OCI-LY1 (cell line): ENCODE data around the gene E4F1.

Source experiments
- H2AFZ ChIP-seq: fragments of 200-600 bp; sonication (generic), shearing (Covaris generic); 2 replicates; pipeline ENCODE4 v1.6.0; 2014; ENCODE audit warnings: antibody characterized with exemption, mild to moderate bottlenecking, low read length
- H3F3A ChIP-seq: fragments of 200-600 bp; sonication (generic), shearing (Covaris generic); 2 replicates; pipeline ENCODE4 v1.6.0; 2014; ENCODE audit warnings: mild to moderate bottlenecking, antibody characterized with exemption, low read length, moderate library complexity; ENCODE audit not compliant: insufficient read depth
- H3K27ac ChIP-seq: fragments of 200-600 bp; sonication (generic); 2 replicates; pipeline ENCODE4 v1.5.1; 2014; ENCODE audit warnings: low read length, mixed run types, mild to moderate bottlenecking, low read depth; ENCODE audit not compliant: poor library complexity, severe bottlenecking
- H3K27me3 ChIP-seq: fragments of 200-600 bp; sonication (generic); 2 replicates; pipeline ENCODE4 v1.6.0; 2014; ENCODE audit warnings: antibody characterized with exemption, mild to moderate bottlenecking, low read length, moderate library complexity; ENCODE audit not compliant: insufficient read depth
- H3K36me3 ChIP-seq: fragments of 200-600 bp; sonication (generic); 2 replicates; pipeline ENCODE4 v1.6.1; 2014; ENCODE audit warnings: mild to moderate bottlenecking, antibody characterized with exemption, low read length, moderate library complexity, mixed read lengths; ENCODE audit not compliant: insufficient read depth
- H3K4me1 ChIP-seq: fragments of 200-600 bp; sonication (generic); 2 replicates; pipeline ENCODE4 v1.5.1; 2014; ENCODE audit warnings: mild to moderate bottlenecking, low read length, moderate library complexity; ENCODE audit not compliant: insufficient read depth, severe bottlenecking
- H3K4me2 ChIP-seq: fragments of 200-600 bp; sonication (generic), shearing (Covaris generic); 2 replicates; pipeline ENCODE4 v1.6.1; 2014; ENCODE audit warnings: low read length
- H3K4me3 ChIP-seq: fragments of 200-600 bp; sonication (generic); 2 replicates; pipeline ENCODE4 v1.5.1; 2014; ENCODE audit warnings: low read length, low read depth, mild to moderate bottlenecking, mixed read lengths; ENCODE audit not compliant: poor library complexity, severe bottlenecking
- H3K79me2 ChIP-seq: fragments of 200-600 bp; shearing (Covaris generic); 2 replicates; pipeline ENCODE4 v1.6.1; 2016; ENCODE audit warnings: mixed run types, low read length, mixed read lengths; ENCODE audit not compliant: insufficient read depth
- H3K9ac ChIP-seq: fragments of 200-600 bp; sonication (generic), shearing (Covaris generic); 2 replicates; pipeline ENCODE4 v1.6.1; 2014; ENCODE audit warnings: mild to moderate bottlenecking, low read length, mixed read lengths
- H3K9me2 ChIP-seq: fragments of 200-600 bp; sonication (generic), shearing (Covaris generic); 2 replicates; pipeline ENCODE4 v1.6.1; 2014; ENCODE audit warnings: low read depth, mild to moderate bottlenecking, low read length, mixed read lengths
- H3K9me3 ChIP-seq: fragments of 200-600 bp; shearing (Covaris generic); 2 replicates; pipeline ENCODE4 v1.6.1; 2014; ENCODE audit warnings: low read length, mixed read lengths
- H4K20me1 ChIP-seq: fragments of 200-600 bp; sonication (generic), shearing (Covaris generic); 2 replicates; pipeline ENCODE4 v1.6.0; 2016; ENCODE audit warnings: mild to moderate bottlenecking, low read length; ENCODE audit not compliant: insufficient read depth
- CTCF ChIP-seq: fragments of 200-600 bp; sonication (generic), shearing (Covaris generic); IDR thresholded peaks from 2 replicates; pipeline ENCODE4 v1.5.1; 2017; ENCODE audit warnings: mild to moderate bottlenecking, antibody characterized with exemption, low read length, moderate library complexity, mixed read lengths
- EZH2 ChIP-seq: fragments of 200-600 bp; sonication (generic), shearing (Covaris generic); IDR thresholded peaks from 2 replicates; pipeline ENCODE4 v1.8.0; 2017; ENCODE audit warnings: borderline replicate concordance, mixed run types, mild to moderate bottlenecking, antibody characterized with exemption, low read length, moderate library complexity, mixed read lengths

E4F1 gene

GRCh38 chr16:2190002-2190658 is 33.3 kb upstream of the E4F1 start:
- H3K27ac ChIP-seq, result no peak overlapping the region
- H3K9ac ChIP-seq, result no peak overlapping the region
- H3K27me3 ChIP-seq, result peaks cover 21% of the 10 kb centered on the region; the same call in 1 of the 2 replicates

DNA sequence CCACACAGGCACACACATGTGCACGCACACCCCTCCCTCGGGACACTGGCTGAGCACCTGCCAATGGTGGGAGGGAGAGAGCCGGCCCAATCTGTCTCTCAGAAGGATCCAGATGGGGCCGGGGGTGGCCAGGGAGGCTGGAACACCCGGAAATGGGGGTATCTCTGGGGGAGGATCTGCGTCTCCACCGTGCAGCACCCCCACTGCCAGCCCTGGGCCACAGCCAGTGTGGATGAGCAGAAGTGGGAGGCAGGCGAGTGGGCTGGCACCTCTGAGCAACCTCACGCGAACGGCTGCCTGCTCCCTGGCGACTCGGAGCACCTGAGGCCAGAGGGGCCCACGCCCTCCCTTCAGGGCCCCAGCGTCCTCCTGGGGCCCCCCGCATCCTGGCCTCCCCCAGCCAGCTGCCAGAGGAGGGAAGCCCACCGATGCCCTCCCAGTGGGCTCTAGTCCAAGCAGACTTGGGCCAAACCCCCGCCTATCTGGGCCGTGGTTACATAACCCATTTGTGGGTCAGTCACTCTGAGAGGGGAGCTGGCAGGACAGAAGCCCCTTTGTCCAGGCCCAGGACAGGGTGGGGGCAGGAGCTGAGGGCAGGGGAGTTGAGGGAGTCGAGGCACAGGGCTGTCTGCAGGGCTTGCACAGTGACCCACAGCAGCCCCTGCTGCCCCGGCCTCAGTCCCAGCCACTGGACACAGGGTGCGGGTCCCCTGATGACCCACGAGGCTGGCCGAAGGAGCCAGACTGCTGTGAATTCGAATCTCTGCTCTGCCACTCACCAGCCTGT is 32.5 kb upstream of the E4F1 start:
- H3F3A ChIP-seq, result no peaks in the 10 kb centered on the region
- H3K4me2 ChIP-seq, result no peak overlapping the region
- H2AFZ ChIP-seq, result no peak overlapping the region
- no peak overlapping the region for H3K4me3 ChIP-seq
- H3K9me3 ChIP-seq, result no peaks in the 10 kb centered on the region
- no peak overlapping the region for H3K27ac ChIP-seq
- H3K79me2 ChIP-seq, result no peaks in the 10 kb centered on the region
- no peaks in the 10 kb centered on the region for H3K9me2 ChIP-seq
- H3K4me1 ChIP-seq, result peaks cover 1% of the 10 kb centered on the region
- H3K36me3 ChIP-seq, result no peaks in the 10 kb centered on the region
- TF ChIP-seq CTCF (no peak), EZH2 (no peak)
- H3K9ac ChIP-seq, result no peak overlapping the region
- H3K27me3 ChIP-seq, result peaks cover 28% of the 10 kb centered on the region; the same call in 1 of the 2 replicates
- H4K20me1 ChIP-seq, result no peaks in the 10 kb centered on the region

More at GRCh38 chr16:2190002-2190658, 33.3 kb upstream of the E4F1 start:
- no peaks in the 10 kb centered on the region for H4K20me1 ChIP-seq
- H3K4me2 ChIP-seq, result no peak overlapping the region
- H3F3A ChIP-seq, result no peaks in the 10 kb centered on the region
- no peak overlapping the region for H3K4me3 ChIP-seq
- no peaks in the 10 kb centered on the region for H3K9me3 ChIP-seq
- no peaks in the 10 kb centered on the region for H3K36me3 ChIP-seq
- no peak for TF ChIP-seq CTCF
- TF ChIP-seq EZH2, result no peak
- no peaks in the 10 kb centered on the region for H3K79me2 ChIP-seq
- H3K4me1 ChIP-seq, result no peaks in the 10 kb centered on the region
- no peak overlapping the region for H2AFZ ChIP-seq
- H3K9me2 ChIP-seq, result no peaks in the 10 kb centered on the region

DNA sequence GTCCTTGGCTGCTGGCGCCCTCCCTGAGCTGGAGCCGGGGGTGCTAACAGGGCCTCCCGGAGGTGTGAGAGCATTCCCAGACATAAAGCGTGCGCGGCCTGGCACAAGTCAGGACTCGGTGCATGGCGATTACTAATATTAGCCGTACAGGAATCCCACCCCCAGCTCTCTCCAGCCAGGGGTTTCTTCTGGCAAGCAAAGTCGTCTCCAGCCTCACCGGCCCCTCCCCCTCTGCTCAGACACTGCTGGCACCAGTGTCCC is 32.0 kb upstream of the E4F1 start:
- H3K9ac ChIP-seq, result no peak overlapping the region

More for the DNA sequence above, 32.0 kb upstream of the E4F1 start:
- H3K27me3 ChIP-seq, result peaks cover 27% of the 10 kb centered on the region; the same call in 1 of the 2 replicates
- H3K27ac ChIP-seq, result no peak overlapping the region
- H3K79me2 ChIP-seq, result no peaks in the 10 kb centered on the region
- no peak overlapping the region for H3K4me3 ChIP-seq
- H3K4me2 ChIP-seq, result no peak overlapping the region
- H3K9me3 ChIP-seq, result no peaks in the 10 kb centered on the region
- peaks cover 3% of the 10 kb centered on the region for H3K4me1 ChIP-seq
- no peaks in the 10 kb centered on the region for H3K9me2 ChIP-seq
- no peak overlapping the region for H2AFZ ChIP-seq
- no peaks in the 10 kb centered on the region for H3K36me3 ChIP-seq
- TF ChIP-seq CTCF, result no peak
- H4K20me1 ChIP-seq, result no peaks in the 10 kb centered on the region
- H3F3A ChIP-seq, result no peaks in the 10 kb centered on the region
